Liver (tissue), 3 donors: ENCODE data around the gene CCDC12.

Experiments used
- ATF3 ChIP-seq: IDR thresholded peaks from 2 replicates; pipeline ENCODE4 v1.6.1; 2016; ENCODE audit warnings: antibody characterized with exemption
- CTCF ChIP-seq: fragments of 150-350 bp; IDR thresholded peaks from 2 replicates; pipeline ENCODE4 v1.5.1; 2017; ENCODE audit warnings: improper control_type of control experiment, low read depth, low read length; ENCODE audit not compliant: missing input control
- FOXA1 ChIP-seq: IDR thresholded peaks from 2 replicates; pipeline ENCODE4 v1.6.1; 2016; ENCODE audit warnings: antibody characterized with exemption
- GABPA ChIP-seq, 2 donors: IDR thresholded peaks in 1 of 2; conservative IDR thresholded peaks in 1 of 2; 2 replicates each; pipeline ENCODE4 v1.6.1; 2016; ENCODE audit warnings: antibody characterized with exemption in 2 of 2, mild to moderate bottlenecking in 1 of 2, moderate library complexity in 1 of 2
- HNF4A ChIP-seq, 2 donors: conservative IDR thresholded peaks; 2 replicates each; pipeline ENCODE4 v1.6.1; 2016; ENCODE audit warnings: antibody characterized with exemption in 2 of 2, mild to moderate bottlenecking in 2 of 2
- JUND ChIP-seq, 2 donors: IDR thresholded peaks; 2 replicates each; pipeline ENCODE4 v1.6.1; 2016; ENCODE audit warnings: antibody characterized with exemption in 2 of 2
- RAD21 ChIP-seq, 2 donors: IDR thresholded peaks; 2 replicates each; pipeline ENCODE4 v1.6.1; 2016; ENCODE audit warnings: antibody characterized with exemption in 2 of 2, mild to moderate bottlenecking in 2 of 2
- REST ChIP-seq: IDR thresholded peaks from 2 replicates; pipeline ENCODE4 v1.6.1; 2016; ENCODE audit warnings: antibody characterized with exemption, mild to moderate bottlenecking
- RXRA ChIP-seq, 2 donors: IDR thresholded peaks; 2 replicates each; pipeline ENCODE4 v1.6.1; 2017 to 2018; ENCODE audit warnings: antibody characterized with exemption in 2 of 2, mild to moderate bottlenecking in 1 of 2
- SP1 ChIP-seq: IDR thresholded peaks from 2 replicates; pipeline ENCODE4 v1.6.1; 2018; ENCODE audit warnings: antibody characterized with exemption, mild to moderate bottlenecking
- TAF1 ChIP-seq: conservative IDR thresholded peaks from 2 replicates; pipeline ENCODE4 v1.6.1; 2016; ENCODE audit warnings: antibody characterized with exemption, mild to moderate bottlenecking
- YY1 ChIP-seq: IDR thresholded peaks from 2 replicates; pipeline ENCODE4 v1.6.1; 2016; ENCODE audit warnings: antibody characterized with exemption, mild to moderate bottlenecking
- ZBTB33 ChIP-seq: IDR thresholded peaks from 2 replicates; pipeline ENCODE4 v1.6.1; 2016; ENCODE audit warnings: antibody characterized with exemption
- TF ChIP-seq, protein P1 (sequence below): IDR thresholded peaks from 2 replicates; pipeline ENCODE4 v1.6.1; 2016; ENCODE audit warnings: antibody characterized with exemption
- donor health status: healthy.
- donor health status: healthy.

DNA sequence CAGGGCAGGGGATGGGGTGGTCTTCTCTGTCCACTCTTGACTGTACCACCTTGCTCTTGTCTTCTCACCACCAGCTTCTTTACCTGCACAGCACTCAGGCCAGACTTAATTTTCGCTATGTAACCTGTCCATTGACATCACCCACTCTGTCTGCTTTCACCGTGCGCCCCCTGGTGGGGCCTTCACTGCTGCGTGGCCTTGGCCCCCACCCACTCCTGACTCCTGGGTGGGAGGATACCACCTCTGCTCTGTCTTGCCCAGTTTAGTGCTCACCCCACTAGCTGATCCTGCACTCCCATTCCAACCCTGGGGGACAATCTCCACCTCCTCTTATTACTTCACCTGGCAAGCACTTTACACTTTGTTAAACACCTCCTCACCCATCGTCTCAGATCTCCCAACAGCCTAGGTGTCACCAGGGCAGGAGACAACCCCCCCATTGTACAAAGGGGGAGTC lies 81.3 kb downstream of the CCDC12 start:
- TF ChIP-seq CTCF, result peak; percentile 88
- TF ChIP-seq HNF4A (conservative IDR thresholded peaks at IDR 0.05), result no peak
- TF ChIP-seq YY1, result no peak
- no peak for TF ChIP-seq GABPA (IDR thresholded peaks at IDR 0.05 in 1 of 2, conservative IDR thresholded peaks at IDR 0.05 in 1 of 2)
- no peak for TF ChIP-seq ATF3
- TF ChIP-seq JUND (IDR thresholded peaks at IDR 0.05), result no peak
- peak; percentile 91 to 97 for TF ChIP-seq RAD21 (IDR thresholded peaks at IDR 0.05)
- no peak for TF ChIP-seq REST
- TF ChIP-seq, protein P1, sequence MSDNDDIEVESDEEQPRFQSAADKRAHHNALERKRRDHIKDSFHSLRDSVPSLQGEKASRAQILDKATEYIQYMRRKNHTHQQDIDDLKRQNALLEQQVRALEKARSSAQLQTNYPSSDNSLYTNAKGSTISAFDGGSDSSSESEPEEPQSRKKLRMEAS, result no peak
- TF ChIP-seq ZBTB33, result no peak
- TF ChIP-seq RXRA (IDR thresholded peaks at IDR 0.05), result no peak
- TF ChIP-seq TAF1, result no peak
- no peak for TF ChIP-seq SP1
- no peak for TF ChIP-seq FOXA1
